ENCODE data around the gene WDR82. TPM values are rescaled to one million over a fixed set of nuclear protein-coding genes. Genes with fewer than 3 reads are reported as not detected.

Gene WDR82
- total and polyA plus RNA-seq, 4 experiments from 2014 or later: 62.3 to 150 (median 146) TPM

DNA sequence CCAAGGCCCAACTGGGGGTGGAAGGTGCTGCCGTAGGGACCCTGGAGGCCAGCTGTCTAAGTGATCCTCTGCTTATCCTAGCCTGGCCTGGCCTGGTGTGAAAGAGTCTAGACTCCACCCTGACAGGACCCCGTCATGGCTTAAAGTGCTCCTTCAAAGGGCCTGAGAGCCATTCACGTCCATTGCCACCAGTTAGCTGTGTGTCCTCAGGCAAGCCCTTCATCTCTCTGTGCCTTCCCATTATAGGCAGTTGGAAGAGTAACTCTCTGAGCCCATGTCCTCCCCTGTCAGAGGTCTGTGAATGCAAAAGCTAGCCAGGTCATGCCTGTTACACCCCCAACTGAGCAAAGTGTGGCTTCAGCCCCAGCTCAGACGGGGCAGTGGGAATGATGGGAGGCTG is 28.5 kb upstream of the WDR82 start:
- peaks cover 13 to 41% (median 28%) of the 10 kb centered on the region in 4 donors for H3K4me1 Mint-ChIP-seq
- Histone ChIP-seq H3K36me3 (ENCODE audit: insufficient read depth, low read length) (no peaks in the 10 kb centered on the region), H3K4me1 (ENCODE audit: insufficient read depth, low read length) (peaks cover 10% of the 10 kb centered on the region), H3K9me3 (ENCODE audit: control insufficient read depth in 1 of 2, low read length in 2 of 2) (no peaks in the 10 kb centered on the region), H3K4me3 (ENCODE audit: low read length in 2 of 2) (no peak overlapping the region), H3K27me3 (ENCODE audit: insufficient read depth, low read length) (no peaks in the 10 kb centered on the region), H3K27ac (ENCODE audit: low read depth, low read length) (no peak overlapping the region)
- ChIA-PET POLR2A (ENCODE audit: partially characterized antibody) (no interaction called here), CTCF (ENCODE audit: partially characterized antibody) (interaction anchor here (2.0 kb wide), 1 partner anchor 32 kb away, joined by 7 read pairs; no protein-coding TSS in a partner anchor)
- no peak overlapping the region for H3K4me3 Mint-ChIP-seq
- peak overlapping the region in 2 of 7 donors; percentile 14 to 48 for H3K27ac Mint-ChIP-seq
- H3K9me3 Mint-ChIP-seq: no peaks in the 10 kb centered on the region
- intact Hi-C loops (cut with micrococcal nuclease): no loop called here
- DNase-seq: no peak
- no peaks in the 10 kb centered on the region for H3K27me3 Mint-ChIP-seq
- peaks cover 3 to 9% of the 10 kb centered on the region in 2 donors for H3K36me3 Mint-ChIP-seq

DNA sequence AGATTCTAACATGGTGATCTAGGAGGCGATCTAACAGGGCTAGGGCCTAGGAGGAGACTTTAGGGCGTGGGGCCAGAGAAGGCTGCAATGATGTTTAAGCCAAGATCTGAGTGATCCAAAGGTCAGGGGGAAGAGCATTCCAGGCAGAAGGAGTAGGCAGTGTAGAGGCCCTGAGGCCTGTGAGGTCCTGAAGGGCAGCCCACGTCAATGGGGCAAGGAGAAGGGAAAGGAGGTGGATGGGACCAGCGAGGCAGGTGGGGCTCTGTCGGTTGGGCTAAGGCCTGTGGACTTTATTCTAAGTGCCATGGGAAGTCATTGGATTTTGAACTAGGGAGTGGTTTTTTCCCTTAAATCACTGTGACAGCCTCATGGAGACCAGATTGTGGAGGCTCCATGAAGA is 27.5 kb upstream of the WDR82 start:
- Histone ChIP-seq H3K9me3 (ENCODE audit: control insufficient read depth in 1 of 2, low read length in 2 of 2) (no peaks in the 10 kb centered on the region), H3K4me3 (ENCODE audit: low read length in 2 of 2) (no peak overlapping the region), H3K27me3 (ENCODE audit: insufficient read depth, low read length) (no peaks in the 10 kb centered on the region), H3K27ac (ENCODE audit: low read depth, low read length) (no peak overlapping the region), H3K4me1 (ENCODE audit: insufficient read depth, low read length) (peaks cover 6% of the 10 kb centered on the region), H3K36me3 (ENCODE audit: insufficient read depth, low read length) (no peaks in the 10 kb centered on the region)
- peaks cover 13 to 39% (median 28%) of the 10 kb centered on the region in 4 donors for H3K4me1 Mint-ChIP-seq
- H3K9me3 Mint-ChIP-seq: no peaks in the 10 kb centered on the region
- intact Hi-C loops (cut with micrococcal nuclease): no loop called here
- H3K27ac Mint-ChIP-seq: peak overlapping the region in 6 of 7 donors; percentile 7 to 90 (median 68)
- ChIA-PET CTCF (ENCODE audit: partially characterized antibody) (no interaction called here), POLR2A (ENCODE audit: partially characterized antibody) (no interaction called here)
- no peak for DNase-seq
- no peaks in the 10 kb centered on the region for H3K27me3 Mint-ChIP-seq
- H3K36me3 Mint-ChIP-seq: peaks cover 3 to 9% of the 10 kb centered on the region in 2 donors
- no peak overlapping the region for H3K4me3 Mint-ChIP-seq

DNA sequence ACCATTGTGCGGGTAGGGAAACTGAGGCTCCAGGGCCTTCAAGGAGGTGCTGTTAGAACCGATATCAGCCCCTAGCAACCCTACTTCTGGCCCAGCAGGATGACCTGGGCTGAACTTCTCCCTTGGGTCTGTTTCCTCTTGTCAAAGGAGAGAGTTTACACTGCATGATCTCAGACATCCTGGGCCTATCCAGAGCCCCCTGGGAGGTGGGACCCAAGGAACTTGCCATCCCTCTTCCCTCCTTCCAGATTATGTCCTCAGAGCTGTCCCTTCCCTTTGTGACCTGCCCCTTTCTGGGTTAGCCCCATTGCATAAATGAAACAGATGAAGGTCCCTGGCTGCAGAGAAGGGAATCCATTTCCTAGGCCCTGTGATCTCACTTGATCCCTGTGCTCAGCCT is 25.4 kb upstream of the WDR82 start:
- no peak for DNase-seq
- no peaks in the 10 kb centered on the region for H3K9me3 Mint-ChIP-seq
- H3K4me1 Mint-ChIP-seq: peaks cover 7 to 27% (median 18%) of the 10 kb centered on the region in 4 donors
- no peak overlapping the region for H3K4me3 Mint-ChIP-seq
- peak overlapping the region in 3 of 7 donors; percentile 64 to 77 (median 77) for H3K27ac Mint-ChIP-seq
- Histone ChIP-seq H3K9me3 (ENCODE audit: control insufficient read depth in 1 of 2, low read length in 2 of 2) (no peaks in the 10 kb centered on the region), H3K4me1 (ENCODE audit: insufficient read depth, low read length) (no peaks in the 10 kb centered on the region), H3K4me3 (ENCODE audit: low read length in 2 of 2) (no peak overlapping the region), H3K36me3 (ENCODE audit: insufficient read depth, low read length) (no peaks in the 10 kb centered on the region), H3K27me3 (ENCODE audit: insufficient read depth, low read length) (no peaks in the 10 kb centered on the region), H3K27ac (ENCODE audit: low read depth, low read length) (no peak overlapping the region)
- H3K27me3 Mint-ChIP-seq: no peaks in the 10 kb centered on the region
- POLR2A ChIA-PET (ENCODE audit: partially characterized antibody): no interaction called here
- intact Hi-C loops (cut with micrococcal nuclease): no loop called here
- H3K36me3 Mint-ChIP-seq: peaks cover 0 to 2% of the 10 kb centered on the region in 2 donors
- CTCF ChIA-PET (ENCODE audit: partially characterized antibody): no interaction called here

DNA sequence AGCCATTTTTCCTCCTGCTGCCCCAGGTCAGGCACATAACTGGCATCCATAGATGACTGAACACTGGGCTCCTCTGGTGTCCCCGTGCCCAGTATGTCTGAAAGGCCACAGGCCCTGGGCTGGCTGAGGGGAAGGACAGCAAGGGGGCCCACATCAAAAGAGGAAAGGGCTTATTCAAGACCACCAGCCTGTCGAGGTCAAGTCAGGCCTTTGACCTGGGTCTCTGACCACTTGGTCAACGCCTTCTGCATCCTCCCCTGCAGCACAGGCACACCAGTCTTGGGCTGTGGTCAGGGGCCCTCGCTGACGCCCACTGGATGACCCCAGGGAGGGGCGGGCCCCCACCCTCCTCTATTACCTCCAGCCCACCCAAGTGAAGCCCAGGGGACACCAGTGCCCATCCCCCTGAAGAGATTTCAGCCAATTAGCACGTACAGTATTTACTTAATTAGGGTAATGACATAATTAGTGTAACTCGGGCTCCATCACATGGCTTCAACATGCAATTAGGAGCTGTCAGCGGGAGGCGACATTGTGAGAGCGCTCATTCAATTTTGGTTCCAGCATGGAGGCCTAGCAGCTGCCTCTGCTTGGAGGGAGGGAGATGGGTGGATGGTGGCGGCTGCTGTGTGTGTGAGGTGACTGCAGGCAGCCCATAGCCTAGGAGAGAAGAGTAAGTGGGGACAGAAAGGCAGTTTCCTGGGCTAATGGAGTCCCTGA is 24.1 kb upstream of the WDR82 start:
- no peaks in the 10 kb centered on the region for H3K27me3 Mint-ChIP-seq
- POLR2A ChIA-PET (ENCODE audit: partially characterized antibody): no interaction called here
- DNase-seq: no peak

DNA sequence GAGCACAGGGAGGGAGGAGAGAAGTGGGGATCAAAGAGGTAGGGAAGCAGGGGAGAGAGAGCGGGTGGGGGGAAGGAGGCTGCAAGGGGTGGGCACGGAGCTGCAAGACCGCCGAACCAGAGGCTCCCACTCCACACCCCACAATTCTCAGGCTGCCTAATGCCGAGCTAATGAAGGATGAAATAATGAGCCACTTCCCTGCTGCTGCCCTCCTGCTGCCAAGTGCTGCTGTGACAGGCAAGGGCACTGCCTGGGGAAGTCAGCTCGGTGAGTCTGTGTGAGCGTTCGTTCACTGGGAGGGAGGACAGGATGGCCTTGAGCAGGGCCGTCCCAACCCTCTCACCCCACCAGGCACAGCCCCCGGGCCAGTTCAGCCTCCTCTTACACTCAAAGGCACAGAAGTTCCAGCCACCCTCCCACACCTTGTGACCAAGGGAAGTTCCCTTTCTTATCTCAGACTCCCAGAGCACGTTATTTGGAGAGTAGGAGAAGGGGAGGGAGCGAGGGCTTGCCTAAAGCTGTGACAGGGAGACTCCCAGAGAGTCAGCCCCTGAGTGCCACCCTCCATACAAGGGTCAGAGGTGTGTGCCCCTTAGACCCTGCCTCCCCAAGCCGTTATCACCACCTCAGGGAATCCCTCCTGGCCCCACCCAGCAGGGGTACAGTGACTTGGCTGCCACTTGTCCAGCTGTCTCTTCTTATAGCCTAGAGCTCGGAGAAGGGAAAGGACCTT is 21.6 kb upstream of the WDR82 start:
- intact Hi-C loops (cut with micrococcal nuclease): no loop called here
- Mint-ChIP-seq H3K4me3 (no peak overlapping the region), H3K9me3 (no peaks in the 10 kb centered on the region), H3K4me1 (peaks cover 3 to 9% (median 5%) of the 10 kb centered on the region in 4 donors), H3K27ac (peak overlapping the region in 1 of 7 donors; percentile 75), H3K36me3 (peaks cover 0 to 13% of the 10 kb centered on the region in 2 donors), H3K27me3 (no peaks in the 10 kb centered on the region)
- H3K4me1 ChIP-seq (ENCODE audit: insufficient read depth, low read length): no peaks in the 10 kb centered on the region
- no peaks in the 10 kb centered on the region for H3K27me3 ChIP-seq (ENCODE audit: insufficient read depth, low read length)
- no peaks in the 10 kb centered on the region for H3K36me3 ChIP-seq (ENCODE audit: insufficient read depth, low read length)
- CTCF ChIA-PET (ENCODE audit: partially characterized antibody): interaction anchor here (1.1 to 2.6 kb wide), 3 partner anchors 23 to 69 kb away, joined by 3 to 9 read pairs (median 4); no protein-coding TSS in a partner anchor
- DNase-seq: no peak
- no peaks in the 10 kb centered on the region for H3K9me3 ChIP-seq (ENCODE audit: control insufficient read depth in 1 of 2, low read length in 2 of 2)
- H3K4me3 ChIP-seq (ENCODE audit: low read length in 2 of 2): no peak overlapping the region
- no peak overlapping the region for H3K27ac ChIP-seq (ENCODE audit: low read depth, low read length)
- POLR2A ChIA-PET (ENCODE audit: partially characterized antibody): interaction anchor here (2.2 kb wide), 1 partner anchor 12 kb away, joined by 8 read pairs; the partner anchor contains the start of gene GLYCTK

More for the DNA sequence above, 24.1 kb upstream of the WDR82 start:
- intact Hi-C loops (cut with micrococcal nuclease): no loop called here
- H3K4me1 Mint-ChIP-seq: peaks cover 9 to 24% (median 15%) of the 10 kb centered on the region in 4 donors
- H3K27ac Mint-ChIP-seq: peak overlapping the region in 3 of 7 donors; percentile 44 to 77 (median 75)
- Histone ChIP-seq H3K27me3 (ENCODE audit: insufficient read depth, low read length) (no peaks in the 10 kb centered on the region), H3K4me1 (ENCODE audit: insufficient read depth, low read length) (no peaks in the 10 kb centered on the region), H3K4me3 (ENCODE audit: low read length in 2 of 2) (no peak overlapping the region), H3K27ac (ENCODE audit: low read depth, low read length) (no peak overlapping the region), H3K9me3 (ENCODE audit: control insufficient read depth in 1 of 2, low read length in 2 of 2) (no peaks in the 10 kb centered on the region), H3K36me3 (ENCODE audit: insufficient read depth, low read length) (no peaks in the 10 kb centered on the region)
- no peaks in the 10 kb centered on the region for H3K9me3 Mint-ChIP-seq
- no peak overlapping the region for H3K4me3 Mint-ChIP-seq
- H3K36me3 Mint-ChIP-seq: peaks cover 0 to 4% of the 10 kb centered on the region in 2 donors
- CTCF ChIA-PET (ENCODE audit: partially characterized antibody): interaction anchor here (0.9 kb wide), 1 partner anchor 36 kb away, joined by 3 read pairs; no protein-coding TSS in a partner anchor

DNA sequence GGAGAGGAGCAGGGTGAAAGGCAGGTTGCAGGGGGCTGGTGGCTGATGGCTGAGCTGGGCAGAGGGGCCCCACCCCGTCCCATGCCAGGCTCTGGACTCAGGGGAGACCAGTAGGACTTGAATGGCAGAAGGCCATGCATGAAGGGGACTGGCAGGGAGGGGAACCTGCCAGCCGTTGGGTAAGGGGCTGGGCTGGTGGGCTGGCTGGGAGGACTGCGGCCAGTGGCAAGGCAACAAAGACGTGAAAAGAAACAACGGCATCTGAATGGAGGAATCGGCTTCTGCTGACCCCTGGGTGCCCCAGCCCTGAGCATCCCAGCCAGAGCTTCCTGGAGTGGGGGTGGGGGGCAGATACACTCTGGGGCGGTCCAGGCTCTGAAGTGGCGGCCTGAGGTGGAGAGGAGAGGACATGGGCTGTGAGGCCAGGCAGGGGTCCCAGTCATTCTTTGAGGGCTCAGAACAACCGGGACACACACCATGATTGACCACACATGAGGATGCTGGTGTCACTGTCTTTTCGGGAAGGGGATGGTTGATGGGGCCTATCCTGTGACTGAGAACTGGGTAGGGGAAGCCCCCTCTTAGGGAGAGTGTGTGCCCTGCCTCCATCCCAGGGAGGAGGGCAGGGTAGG is 20.9 kb upstream of the WDR82 start:
- CTCF ChIA-PET (ENCODE audit: partially characterized antibody): interaction anchor here (1.1 to 2.6 kb wide), 3 partner anchors 22 to 68 kb away, joined by 3 to 9 read pairs (median 4); no protein-coding TSS in a partner anchor
- Histone ChIP-seq H3K36me3 (ENCODE audit: insufficient read depth, low read length) (no peaks in the 10 kb centered on the region), H3K27ac (ENCODE audit: low read depth, low read length) (no peak overlapping the region), H3K27me3 (ENCODE audit: insufficient read depth, low read length) (no peaks in the 10 kb centered on the region), H3K9me3 (ENCODE audit: control insufficient read depth in 1 of 2, low read length in 2 of 2) (no peaks in the 10 kb centered on the region), H3K4me3 (ENCODE audit: low read length in 2 of 2) (no peak overlapping the region), H3K4me1 (ENCODE audit: insufficient read depth, low read length) (no peaks in the 10 kb centered on the region)
- Mint-ChIP-seq H3K9me3 (no peaks in the 10 kb centered on the region), H3K27ac (peak overlapping the region in 1 of 7 donors; percentile 46), H3K4me3 (no peak overlapping the region), H3K4me1 (peaks cover 4 to 9% (median 5%) of the 10 kb centered on the region in 4 donors), H3K36me3 (peaks cover 5 to 19% of the 10 kb centered on the region in 2 donors), H3K27me3 (no peaks in the 10 kb centered on the region)
- POLR2A ChIA-PET (ENCODE audit: partially characterized antibody): interaction anchor here (2.2 to 37.2 kb wide), 2 partner anchors 12 to 52 kb away, joined by 8 to 1950 read pairs; partner anchors contain the start of genes GLYCTK, PPM1M and TWF2
- intact Hi-C loops (cut with micrococcal nuclease): no loop called here
- DNase-seq: no peak
